ENCODE measurements around the gene FAM228A.
"Not testable (repeated sequence)": the region's sequence is repeated elsewhere in the genome, so short reads cannot be mapped to it uniquely, and the experiment has no call there.

The FAM228A gene

DNA sequence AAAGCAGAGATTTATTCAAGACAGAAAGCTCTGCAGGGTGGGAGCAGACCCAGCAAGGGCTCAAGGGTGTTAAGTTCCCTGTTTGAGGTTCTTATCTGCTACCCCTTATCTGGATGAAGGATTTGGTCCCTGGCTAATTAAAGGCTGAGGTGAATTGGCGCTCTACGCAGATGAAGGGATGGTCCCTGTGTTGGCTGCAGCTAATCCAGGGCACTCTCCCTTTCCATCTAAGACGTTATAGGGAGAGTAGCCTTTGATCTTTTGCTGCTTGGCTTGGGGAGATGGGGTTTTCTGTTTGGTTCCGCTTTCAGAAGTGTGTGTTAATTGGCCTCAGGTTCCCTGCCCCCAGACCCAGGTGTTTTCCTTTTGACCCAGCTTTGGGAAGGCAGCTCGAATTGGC is 17.0 kb downstream of the FAM228A start:
- DNase-seq, result no peak

DNA sequence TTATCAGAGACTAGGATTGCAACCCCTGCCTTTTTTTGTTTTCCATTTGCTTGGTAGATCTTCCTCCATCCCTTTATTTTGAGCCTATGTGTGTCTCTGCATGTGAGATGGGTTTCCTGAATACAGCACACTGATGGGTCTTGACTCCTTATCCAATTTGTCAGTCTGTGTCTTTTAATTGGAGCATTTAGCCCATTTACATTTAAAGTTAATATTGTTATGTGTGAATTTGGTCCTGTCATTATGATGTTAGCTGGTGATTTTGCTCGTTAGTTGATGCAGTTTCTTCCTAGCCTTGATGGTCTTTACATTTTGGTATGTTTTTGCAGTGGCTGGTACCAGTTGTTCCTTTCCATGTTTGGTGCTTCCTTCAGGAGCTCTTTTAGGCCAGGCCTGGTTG is 22.4 kb downstream of the FAM228A start:
- not testable (repeated sequence) for DNase-seq

DNA sequence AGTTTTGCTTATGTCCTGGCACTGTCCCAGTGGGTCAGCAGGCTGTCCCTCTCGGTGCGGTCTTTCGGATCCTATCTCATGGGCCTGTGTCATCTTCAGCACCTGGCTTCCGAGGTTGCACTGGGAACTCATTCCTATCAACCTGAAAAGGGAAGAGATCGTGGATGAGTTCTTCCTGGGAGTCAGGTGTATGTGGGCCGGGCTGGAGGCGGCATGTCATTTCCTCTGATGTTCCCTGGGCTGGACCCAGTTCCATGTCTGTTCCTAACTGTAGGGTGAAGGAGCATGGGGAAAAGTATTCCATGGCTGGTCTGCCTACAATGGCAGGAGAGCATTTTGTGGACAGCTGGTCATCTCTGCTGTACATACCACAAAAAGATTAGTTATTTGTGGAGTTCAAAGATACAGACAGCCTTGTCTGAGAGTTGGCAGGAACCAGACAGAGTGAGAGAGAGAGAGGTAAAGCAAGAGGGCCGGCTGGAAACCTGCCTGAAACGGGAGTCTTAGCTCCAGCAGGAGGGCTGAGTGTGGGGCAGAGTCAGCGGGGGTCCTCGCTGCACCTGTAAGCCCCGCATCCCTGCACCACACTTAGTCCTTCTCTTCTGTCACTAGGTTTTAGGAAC is 25.2 kb downstream of the FAM228A start:
- DNase-seq, result no peak

DNA sequence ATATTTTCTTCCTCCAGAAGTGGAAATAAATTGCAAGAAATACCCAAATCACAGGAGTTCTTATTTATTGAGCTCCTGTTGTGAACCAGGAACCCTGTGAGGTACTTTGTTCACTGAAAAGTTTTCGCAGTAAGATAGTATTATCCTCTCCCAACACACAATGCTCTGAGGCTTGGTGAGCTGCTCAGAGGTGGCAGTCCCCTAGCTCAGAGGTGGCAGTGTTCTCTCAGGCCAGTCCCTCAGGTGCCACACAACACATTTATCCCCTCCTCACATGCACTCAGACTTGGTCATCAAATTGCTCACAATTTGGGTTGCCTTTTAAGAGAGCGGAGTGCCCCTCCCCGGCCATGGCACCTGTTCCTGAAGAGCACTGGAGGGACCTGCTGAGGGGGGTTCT is 25.9 kb downstream of the FAM228A start:
- no peak for DNase-seq

DNA sequence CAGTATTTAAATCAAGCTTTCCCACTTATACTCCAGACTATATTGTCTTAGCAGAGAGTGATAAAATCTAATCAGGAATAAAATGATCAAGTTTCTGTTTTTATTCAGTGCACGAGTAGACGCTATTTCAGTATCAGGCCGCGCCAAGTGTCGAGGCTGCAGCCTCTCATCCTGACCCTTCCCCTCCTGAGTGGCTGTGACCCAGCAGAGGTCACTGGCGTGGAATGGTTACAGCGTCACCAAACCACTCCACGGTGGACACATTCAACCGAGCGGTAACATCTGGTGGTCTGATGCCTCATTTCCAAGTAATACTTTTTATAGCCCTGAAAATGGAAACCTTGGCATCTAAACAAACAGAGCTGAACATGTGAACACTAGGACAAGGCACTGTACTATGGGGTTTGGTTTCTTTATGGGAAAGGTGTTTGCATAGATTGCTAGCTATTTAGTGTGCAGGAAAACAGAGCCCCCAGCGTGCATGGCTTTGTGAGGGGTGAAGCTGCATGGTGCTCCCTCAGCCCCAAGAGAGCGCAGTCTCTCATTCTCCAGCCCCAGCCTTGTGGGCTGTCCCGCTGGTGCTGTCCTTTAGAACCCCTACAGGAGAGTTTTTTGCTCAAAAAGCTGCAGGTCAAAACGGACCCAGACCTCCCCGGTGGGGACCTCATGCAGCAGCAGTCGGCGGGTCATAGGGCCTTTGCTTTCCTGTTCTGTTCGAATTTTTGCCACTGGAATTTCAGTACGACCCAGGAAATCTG is 28.4 kb downstream of the FAM228A start:
- no peak for DNase-seq

DNA sequence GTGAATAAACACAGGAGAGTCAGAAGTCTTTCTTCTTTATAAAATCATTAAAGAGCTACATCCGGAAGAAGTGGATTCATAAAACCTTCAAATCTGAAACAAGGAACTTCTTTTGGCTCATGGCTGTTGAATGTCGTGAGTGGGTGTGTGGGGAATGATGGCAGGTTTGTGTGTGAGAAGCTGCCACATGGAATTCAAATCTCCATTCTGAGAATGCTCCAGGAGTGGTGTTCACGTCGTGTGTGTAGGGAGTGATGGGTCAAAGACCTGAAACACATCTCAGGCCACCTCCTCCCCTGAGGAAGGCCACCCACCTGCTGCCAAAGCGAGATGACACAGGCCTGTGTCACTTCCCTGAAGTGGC is 28.9 kb downstream of the FAM228A start:
- DNase-seq, result no peak

DNA sequence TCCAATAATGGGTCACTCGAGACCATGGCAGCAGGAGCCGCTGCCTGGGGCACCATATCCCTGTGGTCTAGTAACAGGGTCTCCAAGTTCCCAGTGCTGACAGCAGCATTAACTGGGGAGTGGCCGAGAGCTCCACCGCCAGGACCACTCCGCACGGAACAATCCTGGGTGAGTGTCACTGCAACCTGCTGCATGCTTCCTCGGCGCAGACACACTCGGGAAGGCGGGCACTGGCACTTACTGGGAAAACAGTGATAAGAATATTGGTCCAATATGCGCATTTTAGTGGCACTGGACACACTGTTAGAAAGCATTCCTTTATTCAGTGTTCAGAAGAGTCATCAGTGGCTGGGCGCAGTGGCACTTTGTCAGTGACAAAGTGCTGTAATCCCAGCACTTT is 29.7 kb downstream of the FAM228A start:
- no peak for DNase-seq

DNA sequence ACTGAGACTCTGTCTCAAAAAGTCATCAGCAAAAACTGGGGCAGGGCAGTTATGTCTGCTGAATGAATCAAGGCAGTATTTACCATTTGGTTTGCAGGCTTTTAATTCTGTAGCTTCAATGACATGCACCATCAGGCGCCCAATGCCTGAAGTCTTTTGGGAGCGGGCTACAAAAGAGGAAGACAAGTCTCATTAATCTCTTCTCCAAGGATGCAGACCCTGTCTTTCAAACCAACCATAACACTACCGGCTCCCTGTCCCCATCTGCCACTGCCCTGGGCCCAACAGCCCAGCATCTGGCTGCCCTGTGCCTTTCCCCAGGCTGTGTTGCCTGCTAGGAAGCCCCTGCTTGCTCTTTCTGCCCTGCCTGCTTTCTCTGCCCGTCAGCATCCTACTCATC is 30.3 kb downstream of the FAM228A start:
- DNase-seq, result no peak

DNA sequence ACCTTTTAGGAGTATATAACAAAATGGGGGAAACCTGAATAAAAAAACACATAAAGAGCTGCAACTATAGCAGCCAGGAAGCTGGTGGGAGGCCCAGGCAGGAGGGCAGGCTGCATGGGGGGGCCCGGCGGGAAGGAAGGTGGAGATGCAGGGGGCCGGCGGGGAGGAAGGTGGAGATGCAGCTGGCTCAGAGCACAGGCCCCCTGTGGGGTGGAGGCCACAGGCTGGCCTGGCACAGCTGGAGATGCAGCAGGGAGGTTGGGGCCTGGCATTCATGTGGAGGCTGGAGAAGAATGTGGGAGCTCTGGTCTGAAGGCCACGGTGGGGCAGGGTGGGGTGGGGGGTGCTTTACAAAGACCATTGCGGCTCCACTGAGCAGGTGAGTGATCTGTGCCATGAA is 31.4 kb downstream of the FAM228A start:
- no peak for DNase-seq

DNA sequence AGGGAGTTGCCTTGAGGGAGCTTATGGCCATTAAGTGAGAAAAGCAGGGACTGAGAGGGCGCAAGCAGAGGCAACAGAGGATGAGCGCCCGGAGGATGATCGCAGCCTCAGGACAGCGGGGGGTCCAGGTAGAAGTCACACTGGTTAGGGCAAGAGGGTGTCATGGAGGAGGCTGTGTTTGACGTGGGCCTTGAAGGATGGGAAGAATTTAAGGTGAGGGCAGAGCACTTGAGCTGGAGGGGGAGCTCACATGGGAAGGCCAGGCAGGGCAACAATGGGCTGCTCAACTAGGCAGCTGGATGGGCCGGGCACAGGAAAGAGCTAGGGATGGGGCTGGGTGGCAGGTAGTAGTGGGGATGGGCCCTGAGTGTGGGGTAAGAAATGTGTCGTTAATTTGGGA is 31.9 kb downstream of the FAM228A start:
- no peak for DNase-seq

DNA sequence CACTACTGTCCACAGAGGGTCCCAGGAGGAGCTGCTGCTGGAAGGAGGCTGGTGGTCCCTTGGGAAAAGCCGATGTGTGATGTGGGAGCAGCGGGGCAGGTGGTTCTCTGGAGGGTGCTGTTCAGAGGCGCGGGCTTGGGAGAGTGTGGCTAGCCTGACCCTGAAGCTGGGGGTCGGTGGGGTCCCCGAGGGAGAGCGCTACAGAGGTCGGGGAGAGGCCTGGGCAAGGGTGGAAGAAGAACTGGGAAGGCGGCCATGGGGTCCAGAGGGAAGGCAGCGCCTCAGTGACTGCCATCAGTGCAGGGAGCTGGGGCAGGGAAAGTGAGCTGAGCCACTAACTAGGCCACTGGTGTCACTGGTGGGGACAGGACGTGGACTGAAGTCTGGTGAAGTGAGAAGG is 32.5 kb downstream of the FAM228A start:
- no peak for DNase-seq

DNA sequence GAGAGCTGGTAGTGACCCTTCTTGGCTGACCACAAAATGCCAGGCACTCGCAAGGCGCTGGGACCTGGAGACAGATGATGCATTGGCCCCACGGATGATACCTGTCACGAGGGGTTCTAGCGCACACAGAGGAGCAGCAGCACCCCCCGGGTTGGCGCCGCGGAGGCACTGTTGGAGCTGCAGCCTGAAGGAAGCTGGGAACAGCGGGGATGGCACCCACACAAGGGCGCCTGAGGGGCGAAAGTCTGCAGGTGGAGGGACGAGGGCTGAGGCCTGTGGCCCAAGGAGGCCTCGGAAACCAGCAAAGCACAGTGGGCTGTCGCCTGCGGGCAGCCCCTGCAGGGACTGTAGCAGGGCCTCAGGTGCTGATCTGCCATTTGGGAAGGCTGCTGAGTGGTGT is 33.6 kb downstream of the FAM228A start:
- DNase-seq, result no peak

DNA sequence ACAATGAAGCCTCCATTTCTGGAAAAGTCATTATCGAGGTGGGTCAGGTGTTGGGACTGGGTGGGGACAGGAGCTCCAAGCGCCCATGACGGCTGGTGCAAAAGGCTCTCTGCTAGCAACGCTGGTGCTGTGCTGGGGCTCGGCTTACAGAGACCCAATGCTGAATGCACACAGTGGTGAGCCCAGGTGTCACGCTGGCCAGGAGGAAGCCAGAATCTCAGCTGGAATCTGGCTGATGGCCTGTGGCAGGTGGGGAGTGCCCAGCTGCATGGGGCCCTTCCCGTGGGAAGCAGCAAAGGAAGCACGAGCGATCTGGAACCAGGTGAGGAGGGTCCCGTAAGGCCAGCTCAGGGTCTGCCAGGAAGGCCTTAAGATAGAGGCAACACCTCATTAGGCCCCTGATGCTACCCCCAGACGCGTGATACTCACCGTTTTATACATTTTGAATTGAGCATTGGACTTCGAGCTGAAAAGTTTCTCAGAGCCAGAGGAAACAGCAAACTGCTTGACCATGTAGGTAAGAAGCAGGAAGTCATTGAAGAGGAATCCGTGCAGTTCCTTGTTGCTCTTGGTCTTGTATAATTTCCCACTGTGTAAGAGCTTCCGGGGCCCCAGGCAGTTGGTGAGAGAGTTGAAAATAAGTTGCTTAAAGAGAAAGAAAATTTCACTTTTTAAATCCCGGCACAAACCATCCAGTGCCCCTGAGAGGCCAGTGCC is 34.7 kb downstream of the FAM228A start:
- DNase-seq, result no peak

DNA sequence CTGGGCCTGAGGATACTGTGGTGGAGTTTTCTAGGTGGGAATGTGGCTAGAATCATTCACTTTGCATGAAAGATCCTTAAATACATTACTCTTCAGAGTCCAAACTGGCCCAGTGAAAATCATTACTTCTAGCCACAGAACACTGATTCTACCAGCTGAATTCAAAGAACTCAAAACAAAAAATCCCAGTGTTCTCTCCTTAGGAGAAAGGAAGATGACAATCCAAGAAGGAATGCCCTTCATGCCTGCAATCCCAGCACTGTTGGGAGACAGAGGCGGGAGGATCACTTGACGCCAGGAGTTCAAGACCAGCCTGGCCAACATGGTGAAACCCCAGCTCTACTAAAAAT is 35.2 kb downstream of the FAM228A start:
- no peak for DNase-seq

DNA sequence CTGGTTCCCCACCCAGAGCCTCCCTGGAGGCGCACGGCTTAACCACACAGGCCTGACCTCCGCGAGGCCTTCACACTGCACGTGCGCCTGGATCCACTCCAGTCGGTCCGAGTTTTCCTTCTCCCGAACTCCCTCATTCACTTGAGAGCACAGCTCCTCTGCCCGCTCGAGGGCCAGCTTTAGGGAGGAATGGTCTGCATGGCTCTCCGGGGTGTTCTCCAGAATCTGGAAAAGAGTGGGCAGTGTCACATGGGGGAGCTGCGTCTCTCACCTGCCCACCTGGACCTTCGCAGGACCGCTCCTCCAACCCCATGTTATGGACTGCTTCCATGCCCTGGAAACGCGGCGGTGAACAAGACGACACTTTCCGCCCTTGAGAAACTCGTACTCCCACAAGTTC is 35.9 kb downstream of the FAM228A start:
- no peak for DNase-seq

DNA sequence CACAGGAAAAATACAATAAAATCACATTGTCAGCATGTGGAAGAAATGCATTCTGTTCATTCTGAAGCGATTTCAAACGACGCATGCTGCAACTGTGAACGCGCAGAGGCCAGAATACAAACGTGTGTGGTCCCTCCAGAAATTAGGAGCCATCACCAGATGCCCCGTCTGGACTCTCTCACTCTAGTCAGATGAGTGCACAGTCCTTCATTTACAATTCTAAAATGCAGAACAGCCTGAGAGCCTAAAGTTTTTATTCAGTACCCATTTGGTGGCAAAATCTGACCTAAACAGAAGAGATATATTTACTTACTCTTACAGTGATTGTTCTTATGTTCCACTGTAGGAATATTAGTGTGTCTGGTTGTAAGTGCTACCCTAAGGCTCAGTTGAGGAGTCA is 36.6 kb downstream of the FAM228A start:
- no peak for DNase-seq

DNA sequence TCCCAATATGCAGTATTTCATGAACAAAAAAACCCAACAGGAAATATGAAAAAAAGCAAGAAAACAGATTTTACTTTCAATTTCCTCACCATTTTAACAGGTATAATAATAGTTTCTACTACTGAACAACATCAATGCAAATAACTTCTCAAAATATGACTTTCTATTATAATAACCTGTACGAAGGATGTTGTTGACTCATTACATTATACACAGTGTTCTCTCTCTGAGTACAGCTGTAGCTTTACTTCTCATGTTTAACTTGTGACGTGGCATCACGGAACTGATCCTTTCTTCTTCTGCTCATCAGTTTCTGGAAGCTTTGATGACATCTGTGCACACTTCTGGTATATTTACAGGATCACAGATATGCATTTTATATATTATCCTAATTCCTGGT is 40.0 kb downstream of the FAM228A start:
- DNase-seq, result no peak

DNA sequence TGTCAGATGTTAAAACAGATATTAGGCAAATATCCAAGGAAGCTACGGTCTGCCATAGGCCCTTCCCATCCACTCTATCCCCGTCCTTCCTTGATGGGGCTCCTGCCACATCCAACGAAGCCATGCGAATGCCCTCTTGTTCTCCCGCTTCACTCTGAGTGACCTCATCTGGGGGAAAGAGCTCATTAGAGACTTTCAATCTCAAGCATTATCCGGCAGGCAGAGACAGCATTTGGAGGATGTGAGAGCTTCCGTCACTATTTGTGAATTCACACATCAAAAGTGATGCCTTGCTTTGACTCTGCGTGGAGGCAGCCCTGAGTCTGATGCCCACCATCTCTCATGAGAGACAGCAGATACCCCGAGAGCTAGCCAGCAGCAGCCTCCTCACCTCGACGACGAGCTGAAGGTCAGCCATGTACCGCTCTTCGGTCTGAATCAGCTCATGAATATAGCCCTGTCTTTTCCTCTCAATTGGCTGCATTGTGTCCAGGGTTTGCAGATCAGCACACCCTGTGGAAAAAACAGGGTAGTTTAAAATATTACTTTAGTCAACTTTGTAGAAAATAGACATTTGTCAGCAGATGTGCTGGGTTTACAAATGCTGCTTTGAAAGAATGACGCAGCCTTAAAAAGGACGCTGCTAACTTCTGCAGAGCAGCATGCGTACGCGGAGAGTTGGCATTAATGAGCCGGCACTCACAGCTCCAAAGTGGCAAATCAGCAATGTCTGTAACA is 45.9 kb downstream of the FAM228A start:
- no peak for DNase-seq

DNA sequence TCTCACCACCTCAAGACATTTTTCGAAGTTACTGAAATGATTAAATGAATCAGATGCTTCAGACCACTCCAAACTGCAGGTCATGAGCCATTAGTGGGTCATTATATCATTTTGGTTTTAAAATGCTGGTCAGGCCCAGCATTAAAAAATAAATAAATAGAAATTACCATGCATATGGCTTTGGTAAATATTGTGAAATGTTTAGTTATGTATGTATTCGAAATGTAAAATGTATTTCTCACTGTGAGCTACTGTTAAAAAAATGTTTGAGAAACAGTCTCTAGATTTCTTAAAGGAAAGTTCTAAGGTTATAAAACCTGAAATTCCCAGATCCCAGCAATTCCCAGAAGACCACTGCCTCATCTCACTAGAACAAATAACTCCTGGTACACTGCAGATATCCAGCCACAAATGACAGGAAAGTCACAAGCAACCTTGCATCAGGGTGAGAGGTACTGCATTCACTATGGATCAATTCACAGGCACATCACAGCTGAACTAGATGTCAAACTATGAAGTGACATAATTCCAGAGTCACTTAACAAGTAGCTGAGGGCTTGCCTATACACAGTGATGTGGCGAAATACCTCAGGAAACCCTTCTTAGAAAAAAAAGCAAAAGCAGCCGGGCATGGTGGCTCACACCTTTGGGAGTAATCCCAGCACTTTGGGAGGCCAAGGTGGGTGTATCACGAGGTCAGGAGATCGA is 46.6 kb downstream of the FAM228A start:
- no peak for DNase-seq

DNA sequence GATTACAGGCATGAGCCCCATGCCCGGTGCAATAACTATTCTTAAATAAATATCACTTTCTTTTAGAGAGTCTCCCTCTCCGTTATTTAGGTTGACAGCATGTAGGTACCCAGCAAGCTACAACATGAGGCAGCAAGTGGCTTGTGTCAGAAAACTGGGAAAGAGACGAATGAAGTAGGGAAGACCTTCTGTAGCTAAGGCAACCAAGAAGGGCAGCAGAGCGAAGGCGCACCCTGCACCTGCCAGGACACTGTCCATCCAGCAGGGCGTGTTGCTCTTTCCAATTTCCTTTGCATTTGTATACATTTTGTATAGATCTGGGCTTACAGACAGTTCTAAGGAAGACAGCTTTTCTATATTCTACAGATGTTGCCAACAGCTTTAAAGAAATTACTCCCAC is 48.1 kb downstream of the FAM228A start:
- DNase-seq, result no peak

DNA sequence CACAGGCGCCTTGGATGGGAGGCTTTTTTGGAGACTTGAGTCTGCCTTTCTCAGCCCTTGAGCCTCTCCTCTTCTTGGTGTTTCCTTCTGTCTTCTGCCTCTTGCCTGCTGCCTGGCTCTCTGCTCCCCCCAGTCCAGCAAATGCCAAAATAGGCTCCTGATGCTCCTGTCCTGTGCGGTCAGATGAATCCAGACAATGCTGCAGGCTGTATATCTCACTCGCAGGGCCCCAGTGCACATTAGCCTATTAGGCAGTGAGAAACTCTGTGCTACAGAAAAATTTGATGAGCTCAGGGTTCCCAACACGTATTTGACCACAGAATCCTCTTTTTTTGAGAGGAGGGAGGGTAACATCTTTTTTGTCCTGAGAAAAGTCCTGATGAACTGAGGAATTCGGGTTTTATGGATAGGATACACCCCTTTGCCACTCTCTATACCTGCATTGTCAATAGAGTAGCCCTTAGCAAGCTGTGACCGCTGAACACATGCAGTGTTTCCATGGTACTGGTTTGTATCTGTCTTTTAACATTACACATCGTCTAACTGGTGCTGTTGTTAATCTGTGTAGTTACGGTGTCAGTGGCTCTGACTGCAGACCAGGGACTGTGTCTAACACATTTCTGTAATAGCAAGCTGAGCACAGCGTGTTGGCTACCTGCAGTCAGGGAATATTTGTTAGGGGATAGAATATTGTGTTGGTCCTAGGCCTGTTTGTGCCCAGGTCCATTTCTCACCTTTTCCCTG is 50.8 kb downstream of the FAM228A start:
- DNase-seq, result no peak

DNA sequence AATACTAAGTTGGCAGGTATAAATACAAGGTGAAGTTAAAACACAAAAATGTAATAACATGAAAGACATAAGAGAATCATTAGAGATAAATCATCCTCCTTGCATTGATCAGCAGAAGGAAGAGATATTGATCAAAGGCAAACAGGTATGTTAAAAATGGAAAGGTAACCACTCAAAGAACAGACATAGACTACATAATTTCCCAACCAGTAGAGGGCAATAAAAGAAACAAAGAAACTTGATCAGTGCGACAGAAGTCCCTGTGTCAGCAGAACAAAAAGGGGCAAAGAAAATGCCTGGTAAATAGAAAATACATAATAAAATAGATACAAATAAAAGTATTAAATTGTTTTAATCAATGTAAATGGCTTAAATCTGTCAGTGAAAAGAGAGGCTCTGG is 53.6 kb downstream of the FAM228A start:
- DNase-seq, result no peak

All from left hindlimb (tissue), 1 donor.